NCI-H2171 (cell line): ENCODE measurements around the gene ME1.
"Not testable (repeated sequence)": the region's sequence is repeated elsewhere in the genome, so short reads cannot be mapped to it uniquely, and the experiment has no call there.

Experiments used
- DNase-seq: peaks from one replicate; lab custom pipeline; 2025; lab: John Stamatoyannopoulos, UW

Gene ME1

DNA sequence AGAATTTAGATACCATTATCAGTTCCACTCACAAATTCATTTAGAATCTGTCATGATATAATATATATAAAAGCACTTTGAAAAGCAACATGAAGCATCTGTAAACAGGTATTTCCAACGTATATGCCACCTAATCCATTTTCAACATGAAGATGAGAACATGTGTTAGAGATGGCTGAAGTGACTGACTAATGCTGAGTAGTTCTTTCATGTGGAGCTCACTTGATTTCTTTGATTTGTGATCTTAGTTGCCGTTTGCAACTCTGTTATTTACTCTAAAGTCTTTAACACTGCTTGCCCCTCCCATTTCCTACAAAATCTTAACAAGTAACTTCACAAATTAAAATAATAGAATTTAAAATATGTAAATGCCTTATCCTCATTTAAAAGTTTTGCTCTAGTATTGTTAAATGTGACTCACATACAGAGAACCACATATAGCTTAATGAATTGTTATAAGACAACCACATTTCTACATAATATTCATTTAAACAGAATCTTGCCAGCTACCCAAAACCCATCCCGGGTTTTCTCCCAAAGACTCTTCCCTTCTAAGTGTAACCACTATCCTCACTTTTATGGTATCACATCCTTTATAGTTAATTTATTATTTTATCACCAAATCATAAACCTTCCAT lies 78.3 kb downstream of the ME1 start:
- no peak for DNase-seq

DNA sequence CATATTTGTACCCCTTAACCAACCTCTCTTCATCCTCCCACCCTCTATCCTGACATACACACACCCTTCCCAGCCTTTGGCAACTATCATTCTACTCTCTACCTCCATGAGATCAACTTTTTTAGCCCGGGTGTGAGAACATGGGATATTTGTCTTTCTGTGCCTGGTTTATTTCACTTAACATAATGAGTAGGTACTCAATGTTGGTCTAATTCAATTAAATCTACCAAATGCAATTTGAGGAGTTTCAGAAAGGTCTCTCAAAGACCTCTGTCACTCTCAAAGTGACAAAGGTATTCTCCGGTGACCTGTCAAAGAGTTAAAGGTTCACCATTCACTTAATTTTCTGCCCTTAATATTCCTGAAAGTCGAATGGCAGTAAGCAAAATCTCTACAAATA lies 87.7 kb downstream of the ME1 start:
- no peak for DNase-seq

DNA sequence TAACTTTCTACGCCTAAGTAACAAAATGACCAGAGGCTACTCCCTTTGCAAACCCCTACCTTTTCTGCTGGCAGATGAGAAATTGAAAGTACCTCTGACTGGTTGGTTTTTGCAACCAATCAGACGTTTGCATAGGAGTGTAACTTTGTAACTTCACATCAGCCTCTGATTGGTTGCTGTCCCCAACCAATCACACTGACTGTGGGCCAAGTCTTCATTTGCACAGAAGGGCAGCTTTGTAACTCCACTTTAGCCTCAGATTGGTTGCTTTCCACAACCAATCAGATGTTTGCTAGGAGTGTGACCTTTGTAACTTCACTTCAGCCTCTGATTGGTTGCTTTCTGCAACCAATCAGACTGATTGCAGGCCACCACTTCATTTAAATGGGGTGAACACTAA lies 89.1 kb downstream of the ME1 start:
- DNase-seq: no peak

DNA sequence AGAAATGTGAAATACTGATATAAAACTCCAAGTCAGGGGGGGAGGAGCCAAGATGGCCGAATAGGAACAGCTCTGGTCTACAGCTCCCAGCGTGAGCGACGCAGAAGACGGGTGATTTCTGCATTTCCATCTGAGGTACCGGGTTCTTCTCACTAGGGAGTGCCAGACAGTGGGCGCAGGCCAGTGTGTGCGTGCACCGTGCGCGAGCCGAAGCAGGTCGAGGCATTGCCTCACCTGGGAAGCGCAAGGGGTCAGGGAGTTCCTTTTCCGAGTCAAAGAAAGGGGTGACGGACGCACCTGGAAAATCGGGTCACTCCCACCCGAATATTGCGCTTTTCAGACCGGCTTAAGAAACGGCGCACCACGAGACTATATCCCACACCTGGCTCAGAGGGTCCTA lies 96.9 kb downstream of the ME1 start:
- not testable (repeated sequence) for DNase-seq

DNA sequence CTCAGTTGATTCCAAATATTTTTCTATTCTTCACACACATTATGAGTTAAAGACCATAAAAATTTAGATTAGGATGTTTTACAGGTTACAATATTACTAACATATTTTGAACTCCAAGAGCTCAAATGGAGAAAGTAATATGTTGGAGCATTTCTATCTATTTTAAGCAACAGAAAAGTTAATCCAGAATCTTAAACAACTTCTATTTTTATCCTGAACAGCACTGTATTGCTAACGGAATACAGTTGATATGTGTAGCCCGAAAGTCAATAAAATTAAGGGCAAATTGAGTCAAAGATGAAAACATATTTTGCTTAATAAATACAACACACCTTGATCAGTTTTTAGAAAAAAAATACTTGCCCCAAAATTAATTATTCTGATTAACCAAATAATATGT lies 97.4 kb downstream of the ME1 start:
- DNase-seq: no peak

DNA sequence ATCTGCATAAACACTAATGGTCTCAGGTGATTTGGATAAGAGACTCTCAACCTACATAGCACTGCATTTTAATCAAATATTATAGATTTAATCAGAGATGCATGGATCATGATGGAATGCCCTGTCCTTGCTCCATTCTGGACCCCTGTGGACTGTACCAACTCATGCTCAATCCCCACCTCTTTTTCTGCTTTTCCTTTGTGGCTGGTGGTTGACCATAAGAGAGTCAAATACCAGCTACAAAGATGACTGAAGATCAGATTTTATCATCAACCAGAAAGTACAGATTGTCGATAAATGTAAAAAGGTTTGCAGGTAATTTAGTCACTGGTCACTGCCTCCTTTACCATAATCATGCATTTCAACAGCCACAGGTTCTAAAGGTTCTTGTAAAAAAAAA lies 116.2 kb downstream of the ME1 start:
- no peak for DNase-seq

DNA sequence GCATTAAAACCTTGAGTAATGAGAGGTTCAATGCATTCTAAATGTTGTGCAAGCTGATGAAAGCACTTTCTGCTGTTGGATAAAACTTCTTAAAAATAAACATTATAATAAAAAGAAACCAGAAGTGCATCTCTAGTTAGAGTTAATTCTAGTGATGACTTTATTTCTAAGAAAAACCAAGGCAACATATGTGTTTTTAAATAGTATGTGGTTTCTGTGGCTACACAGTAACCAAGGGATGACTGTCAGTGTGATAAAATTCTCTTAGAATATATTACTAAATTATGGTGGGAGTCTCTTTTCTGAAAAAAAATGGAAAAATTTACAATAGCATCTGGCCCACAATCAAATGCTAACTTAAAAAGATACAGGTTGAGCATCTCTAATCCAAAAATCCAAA lies 117.0 kb downstream of the ME1 start:
- DNase-seq: no peak

DNA sequence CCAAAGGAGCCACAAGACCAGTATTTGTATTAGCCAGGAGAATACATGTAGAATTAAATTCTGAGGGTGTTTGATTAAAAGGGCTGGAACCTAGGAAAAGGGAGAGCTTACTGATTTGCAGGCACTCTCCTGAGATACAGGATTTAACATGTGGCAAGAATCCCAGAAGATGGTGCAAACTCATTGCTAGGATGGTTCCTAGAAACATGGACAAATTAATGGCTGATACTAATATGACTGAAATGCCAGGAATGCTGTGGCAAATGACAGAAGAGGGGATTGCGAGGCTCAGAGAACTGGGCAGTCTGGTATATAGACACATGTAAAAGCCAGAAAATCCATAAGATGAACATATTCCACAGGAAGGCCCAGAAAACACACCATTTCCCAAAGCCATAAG lies 119.6 kb downstream of the ME1 start:
- DNase-seq: no peak

DNA sequence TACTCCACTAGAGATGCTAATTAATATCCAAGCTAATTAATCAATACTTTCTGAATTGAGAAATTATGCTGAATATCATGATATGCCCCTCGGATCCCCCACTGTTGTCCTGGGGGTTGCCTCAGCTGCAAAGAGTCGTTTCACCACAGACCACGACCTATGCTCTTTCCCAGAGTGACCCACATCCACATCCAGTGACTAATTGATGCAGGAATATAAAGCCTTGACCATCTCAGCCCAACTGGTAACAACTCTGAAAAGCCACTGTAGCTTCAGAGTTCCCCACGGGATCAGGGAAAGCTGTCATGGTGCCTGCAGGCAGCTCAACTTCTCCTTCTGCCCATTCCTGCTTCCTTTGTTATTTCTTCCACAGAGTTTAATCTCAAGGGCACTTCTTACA lies 120.8 kb downstream of the ME1 start:
- no peak for DNase-seq

DNA sequence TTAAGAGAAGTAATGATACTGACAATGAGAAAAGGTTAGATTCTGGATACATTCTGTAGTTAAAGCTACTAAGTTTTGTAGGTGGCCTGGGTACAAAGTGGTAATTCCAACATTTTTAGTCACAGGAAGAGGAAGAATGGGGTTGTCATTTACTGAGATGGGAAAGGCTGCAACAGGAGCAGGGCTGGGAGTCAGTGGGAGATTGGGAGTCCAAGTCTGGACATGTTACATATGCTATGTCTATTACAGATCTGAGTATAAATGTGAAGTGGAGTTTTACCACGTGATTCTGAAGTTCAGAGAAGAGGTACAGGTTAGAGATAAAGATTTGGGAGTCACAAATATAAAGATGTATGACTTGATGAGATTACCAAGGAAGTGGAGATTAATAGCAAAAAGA lies 121.5 kb downstream of the ME1 start:
- no peak for DNase-seq

DNA sequence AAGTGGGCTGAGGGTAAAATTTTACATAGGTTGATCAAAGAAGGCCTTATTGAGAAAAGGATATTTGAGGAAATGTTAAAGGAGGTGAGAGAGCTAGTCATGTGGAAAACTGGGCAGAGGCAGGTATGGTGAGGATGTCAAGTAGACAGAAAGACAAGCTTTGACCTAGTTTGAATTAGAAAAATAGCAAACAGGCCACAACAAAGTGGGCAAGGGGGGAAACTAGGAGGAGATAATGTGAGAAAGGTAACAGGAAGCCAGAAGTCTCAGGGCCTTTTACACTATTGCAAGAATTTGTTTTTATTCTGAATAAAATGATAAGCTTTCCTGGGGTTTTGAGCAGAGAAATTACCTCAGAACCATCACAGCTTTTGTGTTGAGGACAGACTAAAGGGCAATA lies 122.0 kb downstream of the ME1 start:
- DNase-seq: no peak

DNA sequence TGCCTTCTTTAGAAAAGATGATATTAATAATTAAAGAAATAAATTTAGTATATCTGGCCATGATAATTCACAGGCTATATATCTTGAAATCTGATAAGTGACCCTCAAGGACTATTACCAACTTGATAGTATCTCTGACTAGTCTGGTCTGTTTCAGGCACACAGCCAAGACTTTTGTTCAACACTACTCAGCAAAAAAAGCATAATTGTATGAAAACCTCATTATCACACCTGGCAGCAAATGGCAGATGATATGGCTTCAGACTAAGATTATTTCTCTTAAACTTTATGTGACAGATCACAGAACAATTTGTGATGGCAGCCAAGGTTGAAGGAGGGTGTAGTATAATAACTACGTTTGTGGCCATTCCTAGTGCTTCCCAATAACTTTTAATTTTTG lies 123.0 kb downstream of the ME1 start:
- no peak for DNase-seq

DNA sequence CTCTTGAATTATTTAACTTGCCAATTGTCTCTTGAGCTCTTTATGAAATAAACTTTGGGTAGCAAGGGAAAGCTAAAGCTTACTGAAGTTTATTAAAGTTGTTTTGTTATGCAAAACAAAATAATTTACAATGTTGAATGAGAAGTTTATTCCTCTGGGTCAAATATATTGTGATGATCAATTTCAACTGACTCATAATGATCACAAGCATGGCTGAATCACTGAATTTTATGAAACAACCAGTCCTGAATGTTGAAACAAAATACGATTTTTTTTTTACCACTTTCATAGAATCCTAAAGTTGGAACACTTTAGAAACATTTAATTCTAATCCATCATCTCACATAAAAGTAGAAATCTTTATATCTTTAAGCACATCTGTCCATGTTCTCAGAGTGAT lies 127.4 kb downstream of the ME1 start:
- no peak for DNase-seq

DNA sequence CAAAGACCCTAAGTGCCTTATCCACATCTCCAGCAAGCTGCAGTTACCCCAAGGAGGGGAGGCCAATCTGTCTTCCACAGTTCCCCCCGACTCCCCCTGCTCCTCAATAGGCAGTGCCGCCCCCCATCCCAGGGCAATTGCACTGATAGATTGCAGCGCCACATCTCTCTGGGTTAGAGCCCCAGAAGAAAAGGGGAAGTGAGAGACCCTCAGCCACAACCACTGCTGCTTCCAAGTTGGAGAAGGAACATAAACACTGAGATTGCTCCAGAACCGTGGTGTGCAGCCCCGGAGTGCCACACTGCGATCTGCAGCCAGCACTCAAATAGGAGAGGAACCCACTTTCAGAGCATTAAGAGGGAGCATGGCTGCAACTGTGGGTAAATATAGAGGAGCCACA lies 136.2 kb downstream of the ME1 start:
- DNase-seq: no peak

DNA sequence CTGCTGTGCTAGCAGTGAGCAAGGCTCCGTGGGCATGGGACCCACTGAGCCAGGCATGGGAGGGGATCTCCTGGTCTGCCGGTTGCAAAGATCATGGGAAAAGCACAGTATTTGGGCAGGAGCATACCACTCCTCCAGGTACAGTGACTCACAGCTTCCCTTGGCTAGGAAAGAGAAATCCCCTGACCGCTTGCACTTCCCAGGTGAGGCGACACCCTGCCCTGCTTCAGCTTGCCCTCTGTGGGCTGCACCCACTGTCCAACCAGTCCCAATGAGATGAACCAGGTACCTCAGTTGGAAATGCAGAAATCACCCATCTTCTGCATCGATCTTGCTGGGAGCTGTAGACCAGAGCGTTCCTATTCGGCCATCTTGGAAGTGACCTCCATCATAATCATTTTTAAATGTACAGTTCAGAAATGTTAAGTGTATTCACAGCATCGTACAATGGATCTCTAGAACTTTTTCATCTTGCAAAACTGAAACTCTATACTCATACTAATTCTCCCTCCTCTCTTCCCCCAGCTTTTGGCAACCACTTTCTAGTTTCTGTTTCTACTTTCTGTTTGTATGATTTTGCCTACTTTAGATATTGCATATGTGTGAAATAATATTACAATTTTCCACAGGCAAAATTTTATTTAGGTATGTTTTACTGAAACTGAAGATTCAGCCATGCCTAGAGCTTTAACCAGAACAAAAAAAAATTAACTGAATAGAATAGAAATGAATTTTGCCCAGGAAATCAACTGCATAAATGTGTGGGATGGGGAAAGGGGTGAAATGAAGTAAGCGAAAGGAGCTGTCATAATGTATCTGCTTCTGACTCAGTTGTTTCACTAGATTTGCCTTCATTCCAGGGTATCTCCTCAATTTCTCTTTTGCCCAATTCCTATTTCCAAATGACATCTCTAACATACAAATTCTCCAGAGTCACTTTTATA lies 137.7 kb downstream of the ME1 start:
- no peak for DNase-seq

DNA sequence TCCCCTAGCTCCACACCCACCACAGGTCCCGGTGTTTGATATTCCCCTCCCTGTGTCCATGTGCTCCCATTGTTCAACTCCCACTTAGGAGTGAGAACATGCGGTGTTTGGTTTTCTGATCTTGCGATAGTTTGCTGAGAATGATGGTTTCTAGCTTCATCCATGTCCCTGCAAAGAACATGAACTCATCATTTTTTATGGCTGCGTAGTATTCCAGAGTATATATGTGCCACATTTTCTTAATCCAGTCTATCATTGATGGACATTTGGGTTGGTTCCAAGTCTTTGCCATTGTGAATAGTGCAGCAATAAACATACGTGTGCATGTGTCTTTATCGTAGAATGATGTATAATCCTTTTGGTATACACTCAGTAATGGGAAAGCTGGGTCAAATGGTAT lies 143.6 kb downstream of the ME1 start:
- DNase-seq: not testable (repeated sequence)

DNA sequence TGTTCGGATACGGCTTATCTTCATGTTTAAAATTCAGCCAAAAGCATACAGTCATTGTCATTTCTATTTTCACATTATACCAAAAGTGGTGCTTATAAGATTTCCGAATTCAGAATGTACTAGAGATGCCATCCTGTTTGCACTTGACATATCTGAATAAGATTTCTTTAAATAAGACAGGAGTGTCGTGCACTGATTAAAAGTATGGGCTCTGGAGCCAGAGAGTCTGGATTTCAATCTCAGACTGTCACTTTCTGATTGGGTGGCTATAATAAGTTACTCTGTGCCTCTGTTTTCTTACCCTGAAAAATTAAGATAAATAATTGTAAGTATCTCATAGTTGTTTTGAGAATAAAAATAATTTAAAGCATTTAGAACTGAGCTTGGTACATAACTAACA lies 144.9 kb downstream of the ME1 start:
- no peak for DNase-seq

DNA sequence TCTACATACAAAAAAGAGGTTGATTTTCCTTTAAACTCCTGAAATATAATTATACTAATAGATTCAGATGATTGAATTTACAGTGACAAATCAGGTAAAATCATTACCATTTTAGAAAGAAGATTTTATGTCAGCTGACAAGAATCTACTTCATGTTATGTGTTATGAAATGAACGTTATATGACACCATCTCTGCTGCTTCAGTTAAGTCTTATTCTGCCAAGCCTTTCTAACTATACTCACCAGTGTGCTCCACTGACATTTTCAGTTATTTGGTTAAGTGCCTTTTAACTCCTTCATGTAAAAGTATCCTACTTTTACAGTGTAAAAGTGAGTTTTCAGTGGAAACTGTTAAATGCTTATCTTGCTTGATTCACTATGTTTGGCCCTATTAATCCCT lies 157.3 kb downstream of the ME1 start:
- DNase-seq: no peak

DNA sequence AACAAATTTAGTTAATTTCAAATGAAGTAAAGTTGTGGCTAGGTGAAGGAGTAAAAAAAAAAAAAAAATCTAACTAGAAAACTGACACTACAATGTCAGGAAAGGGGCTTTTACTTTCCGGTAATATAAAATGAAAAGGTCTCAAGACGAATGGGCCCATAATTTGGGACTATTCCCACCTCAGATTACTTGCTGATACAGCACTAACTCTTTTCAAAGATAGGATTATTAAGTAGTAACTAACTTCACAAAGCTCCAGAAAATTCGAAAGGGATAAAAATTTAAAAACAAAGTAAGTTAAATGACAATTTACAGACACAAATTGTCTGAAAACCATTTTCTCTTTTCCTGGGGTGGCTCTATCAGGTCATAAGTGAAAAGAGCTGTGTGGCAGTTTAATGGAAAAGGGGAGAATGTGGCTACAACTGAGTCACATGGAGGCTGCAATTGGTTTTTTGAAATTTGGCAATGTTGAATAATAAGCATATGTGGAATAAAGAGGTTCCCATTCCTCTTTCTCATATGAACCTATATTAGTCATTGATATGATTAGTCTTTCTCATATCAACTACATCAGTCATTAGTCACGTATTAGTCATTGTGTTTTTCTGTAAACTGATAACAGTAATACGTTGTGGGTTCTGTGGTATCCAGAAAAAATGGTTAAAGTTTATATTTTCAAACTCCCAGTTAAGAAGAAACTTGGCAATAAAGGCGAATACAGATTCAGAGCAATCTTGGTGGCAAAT lies 159.7 kb downstream of the ME1 start:
- no peak for DNase-seq

DNA sequence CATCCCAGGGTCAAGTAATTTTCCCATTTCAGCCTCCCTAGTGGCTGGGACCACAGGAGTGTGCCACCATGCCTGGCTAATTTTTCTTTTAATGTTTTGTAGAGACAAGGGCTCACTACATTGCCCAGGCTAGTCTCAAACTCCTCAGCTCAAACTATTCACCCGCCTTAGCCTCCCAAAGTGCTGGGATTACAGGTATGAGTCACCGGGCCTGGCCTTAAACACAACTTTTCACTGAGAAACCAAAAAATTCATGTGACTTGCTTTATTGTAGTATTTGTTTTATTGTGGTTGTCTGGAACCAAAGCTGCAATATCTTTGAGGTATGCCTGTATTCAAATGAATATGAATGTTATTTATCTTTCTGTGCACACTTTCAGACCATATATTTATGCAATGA lies 165.5 kb downstream of the ME1 start:
- no peak for DNase-seq

DNA sequence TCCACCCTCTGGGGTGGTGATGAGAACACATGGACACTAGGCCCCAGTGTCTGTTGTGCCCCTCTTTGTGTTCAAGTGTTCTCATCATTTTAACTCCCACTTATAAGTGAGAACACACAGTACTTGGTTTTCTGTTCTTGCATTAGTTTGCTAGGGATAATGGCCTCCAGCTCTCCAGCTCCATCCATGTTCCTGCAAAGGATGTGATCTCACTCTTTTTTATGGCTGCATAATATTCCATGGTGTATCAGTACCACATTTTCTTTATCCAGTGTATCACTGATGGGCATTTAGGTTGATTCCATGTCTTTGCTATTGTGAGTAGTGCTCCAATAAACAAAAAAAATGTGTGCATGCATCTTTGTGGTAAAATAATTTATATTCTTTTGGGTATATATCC lies 170.3 kb downstream of the ME1 start:
- no peak for DNase-seq

DNA sequence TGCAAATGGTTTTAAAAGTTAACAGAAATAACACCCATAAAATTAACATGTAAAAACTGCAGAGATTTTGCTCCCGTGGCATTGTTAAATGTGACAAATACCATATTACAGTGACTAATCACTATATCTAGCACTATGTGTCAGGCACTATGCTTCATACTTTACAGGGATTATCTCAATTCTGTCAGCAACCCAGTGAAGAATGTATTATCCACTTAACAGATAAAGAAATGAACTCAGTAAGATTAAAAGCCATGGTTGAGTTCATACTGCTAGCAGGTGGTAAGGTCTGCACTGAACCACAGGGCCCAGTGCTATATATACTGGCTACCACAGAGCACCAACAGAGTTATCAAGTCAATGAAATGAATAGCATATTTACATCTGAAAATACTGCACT lies 172.3 kb downstream of the ME1 start:
- DNase-seq: no peak

DNA sequence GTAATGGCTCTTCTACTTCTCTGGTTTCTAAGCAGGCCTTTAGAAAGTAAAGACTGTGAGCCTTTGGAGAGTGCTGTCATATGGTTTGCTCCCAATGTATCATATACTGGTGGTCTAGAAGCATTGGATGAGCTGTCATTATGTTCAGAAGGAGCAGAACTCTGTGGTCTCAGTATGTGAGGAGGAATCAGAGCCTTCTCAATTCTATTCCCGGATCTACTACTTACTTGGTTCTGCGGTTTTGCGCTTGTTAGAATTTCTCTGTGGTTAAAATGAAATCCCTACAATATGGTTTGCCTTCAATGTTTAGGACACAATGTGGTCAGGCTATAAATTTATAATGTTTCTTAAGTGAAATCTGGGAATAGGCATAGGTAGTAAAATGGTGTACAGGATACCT lies 173.1 kb downstream of the ME1 start:
- no peak for DNase-seq
